A549 treated with Mapracorat at 1 μM for 4 hours (cell line): ENCODE results near the gene PA2G4. TPM values are rescaled to one million over a fixed set of nuclear protein-coding genes. Genes with fewer than 3 reads are reported as not detected.

Experiments
- total RNA-seq: library from RNA; stranded (reverse); fragments of 200-300 nt; extraction: Qiagen RNA extraction; gene quantifications from 5 replicates; pipeline ENCODE4 v1.2.3, GENCODE V29; 2022

Gene PA2G4
- 278 to 323 TPM (median 296 TPM) in 5 replicates for total RNA-seq

GRCh38 chr12:56104109-56104814 lies at the start of gene PA2G4:
PA2G4 (plus strand) TSS chr12:56104559; CDS start chr12:56104738, 179 bp downstream.

GRCh38 chr12:56079723-56080555 lies 24.4 kb upstream of the PA2G4 start, which contains the start of gene ERBB3:
ERBB3 (plus strand) TSS chr12:56080165; CDS start chr12:56080301, 136 bp downstream.

GRCh38 chr12:56116267-56117081 lies 12.1 kb downstream of the PA2G4 start, which contains the start of gene RPL41:
RPL41 (plus strand) TSS chr12:56116633.

GRCh38 chr12:56117778-56118687 lies 13.7 kb downstream of the PA2G4 start, which contains the start of gene ZC3H10:
ZC3H10 (plus strand) TSS chr12:56118266; CDS start chr12:56120563, 2,297 bp downstream.

GRCh38 chr12:56127888-56128669 lies 23.7 kb downstream of the PA2G4 start, which contains the start of gene ESYT1:
ESYT1 (plus strand) TSS chr12:56128267; CDS start chr12:56128320, 53 bp downstream.

GRCh38 chr12:56152132-56152755 lies 47.9 kb downstream of the PA2G4 start, which contains the start of gene MYL6B:
MYL6B (plus strand) TSS chr12:56152587; CDS start chr12:56153919, 1,332 bp downstream.

GRCh38 chr12:56158029-56158925 lies 53.9 kb downstream of the PA2G4 start, which contains the start of gene MYL6:
MYL6 (plus strand) TSS chr12:56158359; CDS start chr12:56158402, 43 bp downstream.

Other genes with a start within 250 kb of the PA2G4 start
- gene PYM1, start 176.7 kb upstream of the PA2G4 start, total RNA-seq, result 38.9 to 43.6 TPM (median 42.0 TPM) in 5 replicates
- 15.1 to 23.2 TPM (median 21.5 TPM) in 5 replicates for gene DGKA, start 173.4 kb upstream of the PA2G4 start, total RNA-seq
- gene PMEL, start 138.5 kb upstream of the PA2G4 start, total RNA-seq, result 1.1 to 1.5 TPM (median 1.1 TPM) in 5 replicates
- gene CDK2, start 137.7 kb upstream of the PA2G4 start, total RNA-seq, result 46.7 to 61.3 TPM (median 54.7 TPM) in 5 replicates
- gene RAB5B, start 130.5 kb upstream of the PA2G4 start, total RNA-seq, result 26.2 to 32.9 TPM (median 31.6 TPM) in 5 replicates
- 7.4 to 10.1 TPM (median 9.1 TPM) in 5 replicates for gene SUOX, start 107.3 kb upstream of the PA2G4 start, total RNA-seq
- 2.0 to 3.0 TPM (median 2.8 TPM) in 5 replicates for gene IKZF4, start 83.5 kb upstream of the PA2G4 start, total RNA-seq
- gene RPS26, start 62.6 kb upstream of the PA2G4 start, total RNA-seq, result 669 to 784 TPM (median 751 TPM) in 5 replicates
- gene ERBB3, start 24.4 kb upstream of the PA2G4 start, total RNA-seq, result 1.2 to 2.1 TPM (median 1.9 TPM) in 5 replicates
- 5,582 to 6,195 TPM (median 5,751 TPM) in 5 replicates for gene RPL41, start 12.1 kb downstream of the PA2G4 start, total RNA-seq
- 2.3 to 4.3 TPM (median 3.8 TPM) in 5 replicates for gene ZC3H10, start 13.7 kb downstream of the PA2G4 start, total RNA-seq
- 64.8 to 72.3 TPM (median 67.4 TPM) in 5 replicates for gene ESYT1, start 23.7 kb downstream of the PA2G4 start, total RNA-seq
- gene MYL6B, start 48.0 kb downstream of the PA2G4 start, total RNA-seq, result 78.6 to 81.2 TPM (median 79.0 TPM) in 5 replicates
- gene MYL6, start 53.8 kb downstream of the PA2G4 start, total RNA-seq, result 2,090 to 3,072 TPM (median 2,247 TPM) in 5 replicates
- gene SMARCC2, start 84.9 kb downstream of the PA2G4 start, total RNA-seq, result 27.6 to 36.1 TPM (median 33.0 TPM) in 5 replicates
- 21.8 to 27.4 TPM (median 25.1 TPM) in 5 replicates for gene RNF41, start 117.4 kb downstream of the PA2G4 start, total RNA-seq
- 56.6 to 61.3 TPM (median 57.8 TPM) in 5 replicates for gene NABP2, start 119.8 kb downstream of the PA2G4 start, total RNA-seq
- gene SLC39A5, start 125.5 kb downstream of the PA2G4 start, total RNA-seq, result not detected in 5 replicates
- 33.6 to 47.3 TPM (median 45.6 TPM) in 5 replicates for gene ANKRD52, start 153.8 kb downstream of the PA2G4 start, total RNA-seq
- 15.2 to 17.4 TPM (median 16.5 TPM) in 5 replicates for gene COQ10A, start 162.4 kb downstream of the PA2G4 start, total RNA-seq
- gene CS, start 195.8 kb downstream of the PA2G4 start, total RNA-seq, result 145 to 174 TPM (median 156 TPM) in 5 replicates
- gene CNPY2, start 211.4 kb downstream of the PA2G4 start, total RNA-seq, result 120 to 149 TPM (median 142 TPM) in 5 replicates
- 10.8 to 22.0 TPM (median 14.5 TPM) in 5 replicates for gene PAN2, start 229.4 kb downstream of the PA2G4 start, total RNA-seq
- 0.22 to 0.64 TPM (median 0.33 TPM) in 5 replicates for gene IL23A, start 234.3 kb downstream of the PA2G4 start, total RNA-seq